PFSK-1 (cell line): ENCODE measurements around the gene BRIP1.

Experiments used
- POLR2AphosphoS5 ChIP-seq: IDR thresholded peaks from 2 replicates; pipeline ENCODE4 v1.6.1; 2012; ENCODE audit warnings: low read depth, mild to moderate bottlenecking, control low read depth, low read length, moderate library complexity
- TF ChIP-seq, protein P1 (sequence below), 2 experiments: IDR thresholded peaks; 2 replicates each; pipeline versions ENCODE4 v1.6.1 to v1.8.0; 2011 to 2012; ENCODE audit warnings: low read depth in 2 of 2, low read length in 2 of 2, control low read depth in 1 of 2, inconsistent platforms in 1 of 2, mild to moderate bottlenecking in 1 of 2, moderate library complexity in 1 of 2; ENCODE audit not compliant: insufficient read depth in 1 of 2

DNA sequence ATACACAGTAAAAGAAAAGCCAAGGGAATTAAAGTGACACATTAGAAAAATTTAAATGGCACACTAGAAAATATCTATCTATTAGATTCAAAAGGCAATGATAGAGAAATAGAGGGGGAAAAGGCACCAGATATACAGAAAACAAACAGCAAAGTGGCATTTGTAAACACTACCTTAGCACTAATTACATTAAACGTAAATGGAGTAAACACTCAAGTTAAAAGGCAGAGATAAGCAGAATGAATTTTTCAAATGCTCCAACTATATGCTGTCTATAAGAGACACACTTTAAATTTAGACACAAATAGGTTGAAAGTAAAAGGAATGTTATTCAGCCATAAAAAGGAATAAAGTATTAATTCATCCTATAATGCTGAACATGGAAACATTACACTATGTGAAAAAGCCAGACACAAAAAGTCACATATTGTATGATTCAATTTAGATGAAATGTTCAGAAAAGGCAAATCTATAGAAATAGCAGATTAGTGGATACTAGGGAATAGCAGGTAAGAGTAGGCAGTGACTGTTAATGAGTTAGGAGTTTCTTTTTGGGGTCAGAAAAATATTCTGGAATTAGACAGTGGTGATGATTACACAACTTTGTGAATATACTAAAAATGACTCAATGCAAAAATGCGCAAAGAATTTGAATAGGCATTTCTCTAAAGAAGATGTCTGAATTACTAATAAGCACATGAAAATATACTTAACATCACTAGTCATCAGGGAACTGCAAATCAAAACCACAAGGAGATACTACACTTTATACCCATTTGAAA, 92.4 kb downstream of the BRIP1 start:
- TF ChIP-seq, protein P1, sequence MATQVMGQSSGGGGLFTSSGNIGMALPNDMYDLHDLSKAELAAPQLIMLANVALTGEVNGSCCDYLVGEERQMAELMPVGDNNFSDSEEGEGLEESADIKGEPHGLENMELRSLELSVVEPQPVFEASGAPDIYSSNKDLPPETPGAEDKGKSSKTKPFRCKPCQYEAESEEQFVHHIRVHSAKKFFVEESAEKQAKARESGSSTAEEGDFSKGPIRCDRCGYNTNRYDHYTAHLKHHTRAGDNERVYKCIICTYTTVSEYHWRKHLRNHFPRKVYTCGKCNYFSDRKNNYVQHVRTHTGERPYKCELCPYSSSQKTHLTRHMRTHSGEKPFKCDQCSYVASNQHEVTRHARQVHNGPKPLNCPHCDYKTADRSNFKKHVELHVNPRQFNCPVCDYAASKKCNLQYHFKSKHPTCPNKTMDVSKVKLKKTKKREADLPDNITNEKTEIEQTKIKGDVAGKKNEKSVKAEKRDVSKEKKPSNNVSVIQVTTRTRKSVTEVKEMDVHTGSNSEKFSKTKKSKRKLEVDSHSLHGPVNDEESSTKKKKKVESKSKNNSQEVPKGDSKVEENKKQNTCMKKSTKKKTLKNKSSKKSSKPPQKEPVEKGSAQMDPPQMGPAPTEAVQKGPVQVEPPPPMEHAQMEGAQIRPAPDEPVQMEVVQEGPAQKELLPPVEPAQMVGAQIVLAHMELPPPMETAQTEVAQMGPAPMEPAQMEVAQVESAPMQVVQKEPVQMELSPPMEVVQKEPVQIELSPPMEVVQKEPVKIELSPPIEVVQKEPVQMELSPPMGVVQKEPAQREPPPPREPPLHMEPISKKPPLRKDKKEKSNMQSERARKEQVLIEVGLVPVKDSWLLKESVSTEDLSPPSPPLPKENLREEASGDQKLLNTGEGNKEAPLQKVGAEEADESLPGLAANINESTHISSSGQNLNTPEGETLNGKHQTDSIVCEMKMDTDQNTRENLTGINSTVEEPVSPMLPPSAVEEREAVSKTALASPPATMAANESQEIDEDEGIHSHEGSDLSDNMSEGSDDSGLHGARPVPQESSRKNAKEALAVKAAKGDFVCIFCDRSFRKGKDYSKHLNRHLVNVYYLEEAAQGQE (IDR thresholded peaks at IDR 0.05; ENCODE audit: insufficient read depth in 1 of 2, low read depth in 2 of 2, low read length in 2 of 2): no peak
- TF ChIP-seq POLR2AphosphoS5: no peak
